HCT116 (cell line): ENCODE results near the gene HIVEP3. TPM values are rescaled to one million over a fixed set of nuclear protein-coding genes. Genes with fewer than 3 reads are reported as not detected.

ENCODE experiments used
- ATAC-seq: fragments of 200-7000 bp; cut with Tn5 transposase; 2 replicates; pipeline ENCODE4 v1.9.1; 2020; ENCODE audit warnings: mild to moderate bottlenecking, moderate library complexity
- BruUV-seq: library from RNA; stranded (reverse); fragments of 400-500 nt; replicated peaks from 2 replicates; lab custom pipeline; 2021; lab: Mats Ljungman, UMichigan
- CTCF ChIA-PET: fragments of 300-600 bp; sonication (Branson Sonifier 250); formaldehyde crosslinking; loops from one replicate; lab custom pipeline; 2021; ENCODE audit warnings: antibody characterized with exemption; lab: Charles Lee
- POLR2A ChIA-PET: fragments of 300-600, 350-600 bp; sonication (Branson Sonifier 250); formaldehyde crosslinking; loops from one replicate; lab custom pipeline; 2021; ENCODE audit warnings: antibody characterized with exemption; lab: Charles Lee
- RAD21 ChIA-PET, 2 experiments: fragments of 300-600 bp; sonication (Branson Sonifier 250); formaldehyde crosslinking; loops; one replicate each; lab custom pipeline; 2023; ENCODE audit warnings: low total read pairs in 2 of 2; ENCODE audit not compliant: uncharacterized antibody in 2 of 2, unreplicated experiment in 2 of 2, low non-redundant PET in 1 of 2; lab: Charles Lee
- DNase-seq: peaks from one replicate; pipeline ENCODE4 v3.0.0-alpha.2; 2010; ENCODE audit warnings: low read depth, low spot score
- H2AFZ ChIP-seq: fragments of 200-600 bp; shearing (Covaris generic), sonication (generic); 2 replicates; pipeline ENCODE4 v1.6.1; 2017; ENCODE audit warnings: low read depth, mixed run types, mixed read lengths, antibody characterized with exemption, low read length; ENCODE audit not compliant: poor library complexity, severe bottlenecking
- H3K27ac ChIP-seq: 2 replicates; pipeline ENCODE4 v1.5.1; 2012; ENCODE audit warnings: low read depth, low read length
- H3K27me3 ChIP-seq: fragments of 200-600 bp; sonication (generic); 2 replicates; pipeline ENCODE4 v1.6.1; 2016; ENCODE audit warnings: mixed run types, low read length, mixed read lengths; ENCODE audit not compliant: insufficient read depth
- H3K36me3 ChIP-seq, 2 experiments: fragments of 200-500 bp in 1 of 2; fragments of 200-600 bp in 1 of 2; sonication (Bioruptor generic) in 1 of 2; sonication (generic) in 1 of 2; 2 replicates each; pipeline versions ENCODE4 v1.5.1 to v1.6.1; 2014 to 2016; ENCODE audit warnings: low read length in 2 of 2, inconsistent platforms in 1 of 2, mixed read lengths in 1 of 2, mixed run types in 1 of 2; ENCODE audit not compliant: insufficient read depth in 2 of 2, control insufficient read depth in 1 of 2
- H3K4me1 ChIP-seq, 2 experiments: fragments of 200-600 bp in 1 of 2; sonication (generic) in 1 of 2; 2 replicates each; pipeline versions ENCODE4 v1.5.1 to v1.6.1; 2012 to 2017; ENCODE audit warnings: low read length in 2 of 2, inconsistent platforms in 1 of 2, mild to moderate bottlenecking in 1 of 2, mixed read lengths in 1 of 2, mixed run types in 1 of 2, moderate library complexity in 1 of 2; ENCODE audit not compliant: insufficient read depth in 2 of 2, control insufficient read depth in 1 of 2
- H3K4me2 ChIP-seq: fragments of 200-600 bp; sonication (generic); 2 replicates; pipeline ENCODE4 v1.6.1; 2017; ENCODE audit warnings: mixed run types, low read length, mixed read lengths
- H3K4me3 ChIP-seq, 2 experiments: fragments of 200-600 bp in 1 of 2; sonication (generic) in 1 of 2; replicated peaks in 1 of 2; 2 replicates each; pipeline ENCODE4 v1.5.1; 2011 to 2016; ENCODE audit warnings: low read length in 2 of 2, control low read depth in 1 of 2, low read depth in 1 of 2, mild to moderate bottlenecking in 1 of 2, mixed read lengths in 1 of 2, mixed run types in 1 of 2
- H3K79me2 ChIP-seq: fragments of 200-600 bp; sonication (generic); 2 replicates; pipeline ENCODE4 v1.6.1; 2017; ENCODE audit warnings: mild to moderate bottlenecking, mixed run types, low read length, moderate library complexity, mixed read lengths; ENCODE audit not compliant: insufficient read depth
- H3K9ac ChIP-seq: fragments of 200-600 bp; sonication (generic); 2 replicates; pipeline ENCODE4 v1.6.1; 2016; ENCODE audit warnings: low read length, mixed read lengths
- H3K9me2 ChIP-seq: fragments of 200-600 bp; sonication (generic), shearing (Covaris generic); 2 replicates; pipeline ENCODE4 v1.6.1; 2017; ENCODE audit warnings: mixed run types, mild to moderate bottlenecking, moderate library complexity; ENCODE audit not compliant: insufficient read depth
- H3K9me3 ChIP-seq, 2 experiments: fragments of 200-500 bp in 1 of 2; fragments of 200-600 bp in 1 of 2; sonication (Bioruptor generic) in 1 of 2; sonication (generic) in 1 of 2; 2 replicates each; pipeline ENCODE4 v1.6.1; 2014 to 2017; ENCODE audit warnings: low read length in 2 of 2, mixed read lengths in 2 of 2, inconsistent platforms in 1 of 2, low read depth in 1 of 2, mild to moderate bottlenecking in 1 of 2, mixed run types in 1 of 2, moderate library complexity in 1 of 2; ENCODE audit not compliant: control insufficient read depth in 1 of 2, insufficient read depth in 1 of 2
- H4K20me1 ChIP-seq: fragments of 200-600 bp; sonication (generic), shearing (Covaris generic); 2 replicates; pipeline ENCODE4 v1.6.1; 2017; ENCODE audit warnings: mixed run types, mild to moderate bottlenecking, moderate library complexity; ENCODE audit not compliant: insufficient read depth
- CBX3 ChIP-seq: IDR thresholded peaks from 2 replicates; pipeline ENCODE4 v1.6.1; 2012; ENCODE audit warnings: low read depth
- CEBPB ChIP-seq: IDR thresholded peaks from 2 replicates; pipeline ENCODE4 v1.6.1; 2012; ENCODE audit warnings: low read depth
- EGR1 ChIP-seq: IDR thresholded peaks from 2 replicates; pipeline ENCODE4 v1.6.1; 2012; ENCODE audit warnings: low read depth
- ELF1 ChIP-seq: IDR thresholded peaks from 2 replicates; pipeline ENCODE4 v1.6.1; 2012; ENCODE audit warnings: low read depth, borderline replicate concordance
- EZH2 ChIP-seq: fragments of 200-600 bp; sonication (generic); IDR thresholded peaks from 2 replicates; pipeline ENCODE4 v1.6.1; 2017; ENCODE audit warnings: antibody characterized with exemption, mixed run types
- EZH2phosphoT487 ChIP-seq: fragments of 200-600 bp; IDR thresholded peaks from 2 replicates; pipeline ENCODE4 v1.6.1; 2018; ENCODE audit warnings: antibody characterized with exemption, borderline replicate concordance
- POLR2A ChIP-seq: IDR thresholded peaks from 2 replicates; pipeline ENCODE4 v1.7.0; 2011; ENCODE audit warnings: borderline replicate concordance; ENCODE audit not compliant: insufficient read depth, insufficient read length; ENCODE audit errors: extremely low read depth
- SP1 ChIP-seq: IDR thresholded peaks from 2 replicates; pipeline ENCODE4 v1.6.1; 2012; ENCODE audit warnings: low read depth
- ZFX ChIP-seq: fragments of 450-650 bp; IDR thresholded peaks from 2 replicates; pipeline ENCODE4 v1.6.1; 2017
- intact Hi-C: fragments of 100-400 bp; cut with micrococcal nuclease; formaldehyde crosslinking; loops from 2 replicates; pipeline ENCODE4 v1.10.0; 2022
- total RNA-seq: library from RNA; stranded (reverse); gene quantifications from one replicate; pipeline ENCODE4 v1.2.1, GENCODE V29; 2021; ENCODE audit not compliant: unreplicated experiment
- TF ChIP-seq, protein P1 (sequence below): IDR thresholded peaks from 2 replicates; pipeline ENCODE4 v1.6.1; 2011; ENCODE audit warnings: mild to moderate bottlenecking, low read length, moderate library complexity; ENCODE audit not compliant: insufficient replicate concordance; ENCODE audit errors: extremely low read depth
- TF ChIP-seq, protein P2 (sequence below): IDR thresholded peaks from 2 replicates; pipeline ENCODE4 v1.6.1; 2012

HIVEP3 gene
- total RNA-seq, 1 experiment from 2014 or later, result 7.1 TPM

DNA sequence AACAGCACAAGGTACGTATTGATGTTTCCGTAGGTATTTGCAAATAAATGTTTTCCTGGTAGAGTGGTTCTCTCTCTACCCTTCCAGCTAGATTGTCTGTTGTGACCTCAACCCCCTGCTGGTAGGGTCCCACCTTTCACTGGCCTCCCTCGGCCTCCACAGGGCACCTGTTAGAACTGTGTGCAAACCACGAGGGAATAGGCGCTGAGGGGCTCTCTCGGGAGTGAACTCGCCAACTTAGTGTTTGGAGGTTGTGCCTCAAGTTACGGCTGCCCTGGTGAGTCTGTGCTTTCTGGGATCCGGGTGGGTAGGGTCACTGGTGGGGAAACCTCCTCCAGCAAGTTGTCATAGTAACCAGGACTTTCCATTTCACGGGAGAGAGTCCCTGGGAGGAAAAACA is 229.6 kb downstream of the HIVEP3 start:
- H3K9me3 ChIP-seq, result no peaks in the 10 kb centered on the region
- H2AFZ ChIP-seq, result no peak overlapping the region
- H3K4me2 ChIP-seq, result no peak overlapping the region
- ChIA-PET RAD21 (no interaction called here), CTCF (no interaction called here), POLR2A (no interaction called here)
- BruUV-seq, result no TSS peak
- ATAC-seq (no peak), DNase-seq (no peak)
- no peaks in the 10 kb centered on the region for H4K20me1 ChIP-seq
- H3K4me3 ChIP-seq, result no peak overlapping the region
- H3K27ac ChIP-seq, result no peak overlapping the region
- no peaks in the 10 kb centered on the region for H3K27me3 ChIP-seq
- TF ChIP-seq EGR1, result no peak
- no peak for TF ChIP-seq EZH2phosphoT487
- H3K4me1 ChIP-seq, result peaks cover 5 to 20% of the 10 kb centered on the region in 2 experiments
- no peaks in the 10 kb centered on the region for H3K36me3 ChIP-seq
- intact Hi-C loops, result no loop called here
- H3K79me2 ChIP-seq, result no peaks in the 10 kb centered on the region
- no peaks in the 10 kb centered on the region for H3K9me2 ChIP-seq
- no peak overlapping the region for H3K9ac ChIP-seq

DNA sequence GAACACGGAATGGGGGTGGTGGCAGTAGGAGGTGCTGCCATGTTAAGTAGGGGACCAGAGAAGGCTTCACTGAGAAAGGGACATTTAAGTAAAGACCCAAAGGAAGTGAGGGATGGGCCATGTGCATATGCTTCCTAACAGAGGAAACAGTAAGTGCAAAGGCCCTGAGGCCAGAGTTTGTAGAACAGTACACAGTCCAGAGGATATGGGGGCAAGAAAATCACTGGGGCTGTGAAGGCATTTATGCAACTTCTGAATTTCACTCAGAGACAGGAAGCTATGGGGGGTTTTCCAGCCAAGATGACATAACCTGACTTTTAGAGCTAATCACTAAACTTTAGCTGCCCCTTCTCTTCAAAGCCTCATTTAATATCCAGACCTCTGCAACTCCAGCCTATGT is 231.7 kb downstream of the HIVEP3 start:
- ATAC-seq, result no peak

More for the DNA sequence above, 231.7 kb downstream of the HIVEP3 start:
- BruUV-seq, result no TSS peak
- H3K9ac ChIP-seq, result no peak overlapping the region
- intact Hi-C loops, result no loop called here
- no peak overlapping the region for H3K27ac ChIP-seq
- no peak overlapping the region for H3K4me2 ChIP-seq
- H2AFZ ChIP-seq, result no peak overlapping the region
- no peaks in the 10 kb centered on the region for H3K27me3 ChIP-seq
- no peak for DNase-seq
- ChIA-PET RAD21 (no interaction called here), POLR2A (no interaction called here), CTCF (no interaction called here)
- TF ChIP-seq SP1, result no peak
- no peak for TF ChIP-seq CEBPB
- TF ChIP-seq, protein P1, sequence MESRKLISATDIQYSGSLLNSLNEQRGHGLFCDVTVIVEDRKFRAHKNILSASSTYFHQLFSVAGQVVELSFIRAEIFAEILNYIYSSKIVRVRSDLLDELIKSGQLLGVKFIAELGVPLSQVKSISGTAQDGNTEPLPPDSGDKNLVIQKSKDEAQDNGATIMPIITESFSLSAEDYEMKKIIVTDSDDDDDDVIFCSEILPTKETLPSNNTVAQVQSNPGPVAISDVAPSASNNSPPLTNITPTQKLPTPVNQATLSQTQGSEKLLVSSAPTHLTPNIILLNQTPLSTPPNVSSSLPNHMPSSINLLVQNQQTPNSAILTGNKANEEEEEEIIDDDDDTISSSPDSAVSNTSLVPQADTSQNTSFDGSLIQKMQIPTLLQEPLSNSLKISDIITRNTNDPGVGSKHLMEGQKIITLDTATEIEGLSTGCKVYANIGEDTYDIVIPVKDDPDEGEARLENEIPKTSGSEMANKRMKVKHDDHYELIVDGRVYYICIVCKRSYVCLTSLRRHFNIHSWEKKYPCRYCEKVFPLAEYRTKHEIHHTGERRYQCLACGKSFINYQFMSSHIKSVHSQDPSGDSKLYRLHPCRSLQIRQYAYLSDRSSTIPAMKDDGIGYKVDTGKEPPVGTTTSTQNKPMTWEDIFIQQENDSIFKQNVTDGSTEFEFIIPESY, result no peak
- TF ChIP-seq, protein P2, sequence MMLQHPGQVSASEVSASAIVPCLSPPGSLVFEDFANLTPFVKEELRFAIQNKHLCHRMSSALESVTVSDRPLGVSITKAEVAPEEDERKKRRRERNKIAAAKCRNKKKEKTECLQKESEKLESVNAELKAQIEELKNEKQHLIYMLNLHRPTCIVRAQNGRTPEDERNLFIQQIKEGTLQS, result no peak
- TF ChIP-seq ELF1, result no peak
- no peak for TF ChIP-seq EZH2
- TF ChIP-seq POLR2A, result no peak
- no peak for TF ChIP-seq CBX3
- TF ChIP-seq ZFX, result no peak
- no peak for TF ChIP-seq EGR1
- no peaks in the 10 kb centered on the region for H4K20me1 ChIP-seq
- H3K79me2 ChIP-seq, result no peaks in the 10 kb centered on the region
- H3K4me1 ChIP-seq, result peaks cover 11 to 29% of the 10 kb centered on the region in 2 experiments
- no peak overlapping the region for H3K4me3 ChIP-seq
- no peaks in the 10 kb centered on the region for H3K9me3 ChIP-seq
- no peaks in the 10 kb centered on the region for H3K9me2 ChIP-seq
- H3K36me3 ChIP-seq, result no peaks in the 10 kb centered on the region
